ENCODE measurements around the gene CD300LF. TPM values are rescaled to one million over a fixed set of nuclear protein-coding genes. Genes with fewer than 3 reads are reported as not detected.

The CD300LF gene
- total RNA-seq, 1 donor, result 25.3 TPM

DNA sequence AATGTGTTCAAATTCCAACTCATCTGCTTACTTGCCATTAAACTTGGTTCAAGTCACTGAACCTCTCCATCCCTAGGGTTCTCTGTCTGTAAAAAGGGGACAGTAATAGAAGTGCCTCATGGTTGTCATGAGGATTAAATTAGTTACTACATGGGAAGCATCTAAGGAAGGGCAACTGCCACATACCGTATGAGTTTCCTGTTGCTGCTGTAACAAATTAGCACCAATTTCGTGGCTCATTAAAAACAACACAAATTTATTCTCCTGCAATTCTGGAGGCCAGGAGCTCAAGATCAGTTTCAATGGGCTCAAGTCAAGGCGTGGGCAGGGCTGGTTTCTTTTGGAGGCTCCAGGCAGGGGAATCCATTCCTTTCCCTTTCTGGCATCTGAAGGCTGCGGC is 18.6 kb downstream of the CD300LF start:
- no peak for DNase-seq (ENCODE audit: low read depth in 2 of 3, low spot score in 2 of 3)

DNA sequence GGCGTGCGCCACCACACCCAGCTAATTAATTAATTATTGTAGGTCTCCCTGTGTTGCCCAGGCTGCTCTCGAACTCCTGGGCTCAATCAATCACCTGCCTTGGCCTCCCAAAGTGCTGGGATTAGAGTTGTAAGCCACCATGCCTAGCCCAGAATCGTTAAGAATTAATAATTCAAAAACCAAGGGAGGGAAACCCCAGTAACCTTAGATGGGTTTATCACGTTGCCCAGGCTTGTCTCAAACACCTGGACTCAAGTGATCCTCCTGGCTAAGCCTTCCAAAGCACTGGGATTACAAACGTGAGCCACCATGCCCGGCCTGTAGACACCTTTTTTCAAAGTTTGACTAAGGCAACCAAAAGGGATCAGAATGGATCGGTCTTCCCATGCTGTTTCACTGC is 21.6 kb downstream of the CD300LF start:
- DNase-seq (ENCODE audit: low read depth in 2 of 3, low spot score in 2 of 3), result no peak

GRCh38 chr17:74690409-74690825 is 22.3 kb downstream of the CD300LF start:
- peak in 2 of 3 donors; percentile 33 to 60 for DNase-seq (ENCODE audit: low read depth in 2 of 3, low spot score in 2 of 3)

- no peak for DNase-seq (ENCODE audit: low read depth in 2 of 3, low spot score in 2 of 3)
Measured at GRCh38 chr17:74687886-74688285, 24.8 kb downstream of the CD300LF start.

GRCh38 chr17:74686761-74687160 is 26.0 kb downstream of the CD300LF start:
- peak in 2 of 3 donors; percentile 40 to 60 for DNase-seq (ENCODE audit: low read depth in 2 of 3, low spot score in 2 of 3)

GRCh38 chr17:74682471-74683190 is 30.1 kb downstream of the CD300LF start:
- no peak for DNase-seq (ENCODE audit: low read depth in 2 of 3, low spot score in 2 of 3)

- no peak for DNase-seq (ENCODE audit: low read depth in 2 of 3, low spot score in 2 of 3)
Measured at GRCh38 chr17:74682028-74682427, 30.7 kb downstream of the CD300LF start.

DNA sequence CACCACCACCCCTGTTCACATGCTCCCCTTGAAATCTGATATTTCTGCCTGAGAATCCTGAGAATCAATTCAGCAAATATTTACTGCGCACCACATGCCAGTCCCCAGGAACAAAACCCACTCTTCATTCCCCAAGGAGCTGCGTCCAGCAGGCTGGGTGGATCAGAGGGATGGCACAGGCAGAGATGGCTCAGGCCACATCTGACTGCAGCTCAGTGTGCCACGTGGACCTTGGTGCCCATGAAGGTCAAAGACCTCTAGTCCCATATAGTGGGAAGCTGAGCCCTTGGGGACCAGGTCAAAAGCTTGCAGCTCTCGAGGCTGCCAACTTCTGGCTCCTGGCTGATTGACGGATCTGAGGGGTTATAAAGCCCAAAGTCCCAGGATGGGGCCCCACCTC is 31.8 kb downstream of the CD300LF start:
- DNase-seq (ENCODE audit: low read depth in 2 of 3, low spot score in 2 of 3), result no peak

DNA sequence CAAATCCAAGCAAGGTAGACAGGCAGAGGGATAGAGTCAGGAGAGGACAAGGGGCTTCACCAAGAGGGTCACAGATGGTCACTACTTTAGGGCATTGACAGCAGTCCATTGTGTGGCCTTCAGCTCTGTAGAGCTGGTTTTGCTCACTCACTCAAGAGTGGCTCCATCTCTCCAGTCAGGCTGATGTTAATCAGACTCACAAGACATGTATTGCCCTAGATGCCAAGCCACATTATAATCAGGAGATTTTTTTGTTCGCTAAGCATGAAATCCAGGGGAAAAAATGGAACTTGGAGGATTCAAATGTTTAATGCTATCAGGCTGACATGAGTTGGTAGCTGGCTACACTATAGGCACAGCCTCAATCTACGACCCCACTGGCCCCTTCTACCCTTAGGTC is 32.5 kb downstream of the CD300LF start:
- DNase-seq (ENCODE audit: low read depth in 2 of 3, low spot score in 2 of 3), result no peak

- DNase-seq (ENCODE audit: low read depth in 2 of 3, low spot score in 2 of 3), result no peak
Measured at GRCh38 chr17:74679374-74679773, 33.3 kb downstream of the CD300LF start.

DNA sequence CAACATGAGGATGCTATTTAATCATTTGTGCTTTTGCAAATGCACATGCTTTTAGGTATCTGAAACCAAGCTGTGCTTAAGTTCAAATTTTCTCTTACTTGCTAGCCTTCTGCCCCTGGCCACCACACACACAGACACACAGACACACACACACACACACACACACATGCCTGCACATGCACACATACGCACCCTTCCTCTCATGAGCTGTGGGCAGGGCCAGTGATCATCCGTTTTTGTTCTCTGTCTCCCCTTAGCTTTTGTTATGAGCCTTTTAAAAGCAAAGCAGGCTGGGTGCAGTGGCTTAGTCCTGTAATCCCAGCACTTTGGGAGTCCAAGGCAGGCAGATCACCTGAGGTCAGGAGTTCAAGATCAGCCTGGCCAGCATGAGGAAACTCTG is 34.2 kb downstream of the CD300LF start:
- no peak for DNase-seq (ENCODE audit: low read depth in 2 of 3, low spot score in 2 of 3)

DNA sequence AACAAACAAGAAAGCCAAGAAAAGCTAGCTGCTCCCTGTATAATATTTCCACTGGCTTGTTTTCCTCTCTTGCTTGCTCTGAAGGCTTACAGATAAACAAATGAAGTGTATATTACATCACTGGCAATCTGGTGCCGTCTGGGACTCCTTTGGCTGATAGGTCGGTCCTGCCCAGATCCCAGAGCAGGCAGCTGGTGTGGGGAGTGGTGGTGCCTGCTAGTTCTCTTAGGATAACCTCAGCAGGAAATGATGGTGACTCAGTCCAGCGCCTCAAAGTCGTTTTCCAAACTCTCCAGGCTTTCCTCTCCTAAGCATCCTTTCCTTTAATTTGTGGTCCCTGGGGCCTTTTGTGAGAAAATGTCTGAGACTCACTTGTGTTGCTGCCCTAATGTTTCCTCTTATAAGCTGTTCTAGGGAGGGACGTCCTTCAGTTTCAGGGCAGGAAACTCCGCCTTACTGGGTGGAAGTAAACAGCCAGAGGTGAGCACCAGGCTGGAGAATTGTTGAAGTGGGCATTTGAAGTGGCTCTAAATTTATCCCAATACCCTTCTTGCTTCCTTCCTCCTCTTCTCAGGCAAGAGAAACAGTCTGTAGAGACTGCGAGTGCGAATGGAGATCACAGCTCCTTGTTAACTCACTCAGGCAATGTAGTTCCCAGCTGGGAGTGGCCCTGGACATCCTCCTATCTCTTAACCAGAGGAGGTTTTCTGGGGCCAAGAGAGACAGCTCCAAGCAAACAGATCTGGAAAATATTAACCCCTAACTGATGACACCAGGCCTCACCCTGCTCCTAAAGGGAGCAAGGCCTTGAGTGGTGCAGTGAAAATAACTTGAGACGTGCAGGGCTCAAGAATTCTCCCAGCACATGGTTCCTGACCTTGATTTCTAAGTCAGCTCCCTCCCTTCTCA is 34.9 kb downstream of the CD300LF start:
- no peak for DNase-seq (ENCODE audit: low read depth in 2 of 3, low spot score in 2 of 3)

DNA sequence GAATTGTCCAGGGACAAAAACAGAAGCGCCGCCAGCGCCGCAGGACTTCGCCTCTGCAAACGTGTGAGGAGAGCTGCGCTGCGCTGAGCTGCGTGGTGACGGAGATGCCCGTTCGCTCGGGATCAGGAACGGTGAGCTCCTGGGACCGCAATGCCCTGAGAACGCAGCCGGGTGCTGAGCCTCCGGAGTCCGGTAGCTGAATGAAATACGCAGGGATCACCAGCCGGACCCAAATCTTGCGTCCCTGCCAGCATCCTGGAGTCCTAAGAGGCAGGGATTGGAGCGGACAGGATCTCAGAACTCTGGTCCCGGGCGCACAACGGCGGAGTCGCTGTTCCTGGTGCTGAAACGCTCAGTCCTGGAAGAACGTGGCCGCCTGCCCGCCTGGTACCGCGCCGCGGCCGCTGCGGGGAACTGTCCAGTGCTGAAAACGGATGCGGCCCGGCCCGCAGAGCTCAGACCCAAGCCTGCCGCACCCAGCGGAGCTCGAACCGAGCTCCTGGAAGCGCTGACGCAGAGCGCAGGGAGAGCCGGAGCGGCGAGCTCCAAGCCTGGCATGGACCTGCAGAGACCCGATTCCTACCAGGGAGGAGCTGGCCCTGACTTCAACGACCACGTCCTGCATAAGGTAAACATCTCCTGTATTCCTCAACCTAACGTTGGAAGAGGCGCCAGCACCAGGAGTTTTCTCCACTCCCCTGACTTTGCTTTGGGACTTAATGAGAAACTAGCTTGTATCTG is 41.5 kb downstream of the CD300LF start:
- DNase-seq (ENCODE audit: low read depth in 2 of 3, low spot score in 2 of 3), result peak; percentile 59 to 88 (median 82)

- no peak for DNase-seq (ENCODE audit: low read depth in 2 of 3, low spot score in 2 of 3)
Measured at GRCh38 chr17:74670329-74670728, 42.4 kb downstream of the CD300LF start.

DNA sequence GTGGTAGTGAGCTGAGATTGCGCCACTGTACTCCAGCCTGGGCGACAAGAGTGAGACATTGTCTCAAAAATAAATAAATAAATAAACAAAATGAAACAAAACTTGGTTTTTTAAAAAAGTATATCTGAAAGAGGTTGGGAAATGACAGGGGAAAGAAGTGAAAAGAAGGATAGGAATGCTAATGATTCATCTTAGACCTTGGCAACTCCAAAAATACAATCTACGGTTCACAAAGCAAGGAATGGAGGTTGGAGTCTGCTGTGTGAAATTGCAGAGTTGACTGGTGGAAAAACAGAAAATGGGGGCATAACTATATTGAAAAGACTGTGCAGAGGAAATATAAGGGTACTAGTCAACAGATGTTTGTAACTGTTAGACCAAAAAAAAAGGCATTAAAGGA is 49.2 kb downstream of the CD300LF start:
- DNase-seq (ENCODE audit: low read depth in 2 of 3, low spot score in 2 of 3), result no peak

DNA sequence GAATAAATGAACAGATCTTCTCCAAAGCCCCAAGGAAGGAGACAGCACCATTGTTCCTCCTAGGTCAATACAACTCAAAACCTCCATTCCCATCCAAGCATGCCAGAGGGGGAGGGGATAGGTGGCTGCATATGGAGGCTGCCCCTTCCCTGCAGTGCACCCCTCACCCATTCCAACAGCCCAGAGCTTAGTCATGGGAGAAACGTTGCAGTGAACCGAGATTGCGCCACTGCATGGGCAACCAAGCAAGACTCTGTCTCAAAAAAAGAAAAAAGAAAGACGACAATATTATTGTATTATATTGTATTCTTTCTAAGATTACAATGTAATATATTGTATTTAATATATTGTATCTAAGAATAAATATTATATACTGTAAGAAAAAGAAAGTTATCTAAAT is 52.8 kb downstream of the CD300LF start:
- DNase-seq (ENCODE audit: low read depth in 2 of 3, low spot score in 2 of 3), result no peak

- DNase-seq (ENCODE audit: low read depth in 2 of 3, low spot score in 2 of 3), result no peak
Measured at GRCh38 chr17:74658620-74659019, 54.1 kb downstream of the CD300LF start.

DNA sequence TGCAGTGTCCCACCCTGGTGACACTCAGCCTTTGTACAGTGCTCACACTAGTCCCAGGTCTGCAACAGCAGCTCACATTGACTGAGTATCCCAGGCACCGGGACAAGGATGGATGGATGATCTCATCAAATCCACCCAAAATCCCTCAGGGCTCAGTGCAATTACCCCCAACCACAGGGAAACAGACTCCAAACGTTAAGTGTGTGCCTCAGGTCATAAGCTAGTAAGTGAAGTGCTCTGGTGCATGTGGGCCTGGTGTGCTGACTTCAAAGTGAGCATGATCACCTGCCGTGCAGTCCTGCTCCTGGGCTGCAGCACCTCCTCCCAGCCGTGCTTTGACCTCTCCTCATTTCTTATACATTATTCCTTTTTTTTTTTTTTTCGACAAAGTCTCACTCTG is 58.0 kb downstream of the CD300LF start:
- DNase-seq (ENCODE audit: low read depth in 2 of 3, low spot score in 2 of 3), result no peak

- DNase-seq (ENCODE audit: low read depth in 2 of 3, low spot score in 2 of 3), result no peak
Measured at GRCh38 chr17:74652020-74652419, 60.7 kb downstream of the CD300LF start.

GRCh38 chr17:74649909-74650308 is 62.8 kb downstream of the CD300LF start:
- DNase-seq (ENCODE audit: low read depth in 2 of 3, low spot score in 2 of 3), result no peak
